ENCODE measurements around the gene TET1. TPM values are rescaled to one million over a fixed set of nuclear protein-coding genes. Genes with fewer than 3 reads are reported as not detected.
"Not testable (repeated sequence)": the region's sequence is repeated elsewhere in the genome, so short reads cannot be mapped to it uniquely, and the experiment has no call there.

The TET1 gene
- under 1 TPM; 0.48 to 0.57 TPM for total RNA-seq

DNA sequence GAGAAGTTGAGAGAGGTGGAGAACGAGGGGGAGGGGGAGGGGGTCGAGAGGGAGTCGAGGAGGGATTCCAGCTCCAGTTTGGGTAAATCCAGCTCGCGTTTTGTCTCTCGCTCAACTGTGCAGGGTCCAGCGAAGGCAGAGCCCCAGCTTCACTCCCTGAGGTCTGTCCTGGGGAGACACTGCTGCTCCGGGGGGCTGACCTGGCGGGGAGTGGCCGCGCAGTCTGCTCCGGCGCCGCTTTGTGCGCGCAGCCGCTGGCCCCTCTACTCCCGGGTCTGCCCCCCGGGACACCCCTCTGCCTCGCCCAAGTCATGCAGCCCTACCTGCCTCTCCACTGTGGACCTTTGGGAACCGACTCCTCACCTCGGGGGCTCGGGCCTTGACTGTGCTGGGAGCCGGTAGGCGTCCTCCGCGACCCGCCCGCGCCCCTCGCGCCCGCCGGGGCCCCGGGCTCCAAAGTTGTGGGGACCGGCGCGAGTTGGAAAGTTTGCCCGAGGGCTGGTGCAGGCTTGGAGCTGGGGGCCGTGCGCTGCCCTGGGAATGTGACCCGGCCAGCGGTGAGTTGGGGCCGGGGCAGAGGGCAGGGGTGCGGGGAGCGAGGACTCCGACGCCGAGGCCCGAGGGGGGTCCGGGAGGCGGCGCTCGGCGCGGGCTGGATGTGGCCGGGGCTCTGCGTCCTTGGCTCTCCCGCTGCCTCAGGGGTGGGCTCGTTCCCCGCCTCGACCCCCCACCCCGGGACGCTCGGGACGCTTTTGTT is at the start of gene TET1:
Gene TET1, plus strand, starts transcription at position 152 of the 757 bp plus-strand sequence. CDS start 12,002 bp downstream, outside the sequence.
- intact Hi-C loops (cut with micrococcal nuclease), result loop anchor here (1.0 kb wide), 1 partner anchor 40 kb away; no protein-coding TSS in a partner anchor
- CTCF ChIA-PET, result interaction anchor here (1.6 kb wide), 1 partner anchor 10 kb away, joined by 6 read pairs; no protein-coding TSS in a partner anchor
- Mint-ChIP-seq H3K4me1 (ENCODE audit: low read depth) (peaks cover 21% of the 10 kb centered on the region), H3K27me3 (ENCODE audit: low read depth) (peaks cover 41% of the 10 kb centered on the region), H3K27ac (no peak within 1 kb of the TSS), H3K36me3 (ENCODE audit: low read depth) (no peaks in the 10 kb centered on the region), H3K4me3 (peak within 1 kb of the TSS; percentile 67), H3K9me3 (no peaks in the 10 kb centered on the region)
- peak; percentile 26 for DNase-seq

DNA sequence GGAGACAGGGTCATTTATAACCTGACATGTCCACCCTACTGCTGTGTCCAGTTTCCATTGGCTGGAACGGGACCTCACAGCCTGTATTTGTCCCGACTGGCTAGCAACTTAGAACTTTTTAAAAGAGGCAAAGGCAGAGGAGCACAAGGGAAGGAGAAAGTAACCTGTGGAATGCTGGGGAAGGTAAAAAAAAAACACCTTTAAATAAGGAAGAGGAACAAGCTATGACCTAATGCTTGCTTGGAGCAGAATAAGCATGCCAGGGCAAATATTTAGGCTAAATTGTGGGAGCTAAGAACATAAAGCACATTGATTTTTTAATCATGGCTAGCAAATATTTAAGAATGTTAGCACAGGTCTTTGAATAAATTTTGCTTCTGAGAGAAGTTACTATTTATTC is 43.9 kb upstream of the TET1 start:
- H3K27ac Mint-ChIP-seq; CTCF ChIA-PET; H3K4me1 Mint-ChIP-seq (ENCODE audit: low read depth); H3K4me3 Mint-ChIP-seq; H3K9me3 Mint-ChIP-seq; H3K27me3 Mint-ChIP-seq (ENCODE audit: low read depth); intact Hi-C loops (cut with micrococcal nuclease); DNase-seq; H3K36me3 Mint-ChIP-seq (ENCODE audit: low read depth): not testable (repeated sequence)

DNA sequence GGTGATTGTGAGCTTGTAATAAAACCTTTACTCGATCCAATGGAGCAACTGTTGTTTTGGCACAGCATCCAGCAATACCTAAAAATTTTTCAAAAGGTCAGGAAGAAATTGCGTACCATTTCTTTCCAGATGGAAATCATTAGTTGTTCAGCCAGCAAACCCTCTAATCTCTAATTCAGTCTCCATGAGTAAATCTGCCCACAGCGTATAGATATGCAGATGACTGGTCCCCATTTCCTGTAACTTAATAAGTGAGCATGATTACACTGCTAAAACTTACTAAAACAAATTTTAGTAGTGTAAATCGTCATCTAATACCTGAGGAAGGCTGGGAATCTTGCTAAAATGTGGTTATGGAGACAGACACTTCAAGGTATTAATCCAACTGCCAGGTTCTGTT is 43.4 kb upstream of the TET1 start:
- Mint-ChIP-seq H3K4me1 (ENCODE audit: low read depth) (no peaks in the 10 kb centered on the region), H3K36me3 (ENCODE audit: low read depth) (peaks cover 9% of the 10 kb centered on the region), H3K9me3 (no peaks in the 10 kb centered on the region), H3K27me3 (ENCODE audit: low read depth) (no peaks in the 10 kb centered on the region), H3K27ac (no peak overlapping the region), H3K4me3 (no peak overlapping the region)
- CTCF ChIA-PET, result no interaction called here
- DNase-seq, result no peak
- intact Hi-C loops (cut with micrococcal nuclease), result no loop called here

DNA sequence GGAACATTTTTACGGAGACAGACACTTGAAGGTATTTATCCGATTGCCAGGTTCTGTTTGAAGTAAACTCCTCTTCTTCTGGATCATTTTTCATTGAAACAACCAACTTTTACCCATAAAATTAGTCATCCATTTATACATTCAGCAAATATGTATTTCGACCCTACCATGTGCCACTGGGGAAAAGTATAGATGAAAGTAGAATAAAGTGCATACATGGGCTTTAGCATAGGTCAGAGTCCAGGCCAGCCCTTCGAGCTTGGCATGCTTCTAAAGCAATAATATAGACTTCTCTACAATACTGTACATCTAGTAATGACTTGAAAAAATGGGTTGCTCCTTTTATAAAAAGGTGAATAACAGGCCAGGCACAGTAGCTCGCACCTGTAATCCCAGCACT is 42.9 kb upstream of the TET1 start:
- Mint-ChIP-seq H3K9me3 (no peaks in the 10 kb centered on the region), H3K4me3 (no peak overlapping the region), H3K4me1 (ENCODE audit: low read depth) (no peaks in the 10 kb centered on the region), H3K27ac (no peak overlapping the region), H3K36me3 (ENCODE audit: low read depth) (peaks cover 12% of the 10 kb centered on the region), H3K27me3 (ENCODE audit: low read depth) (no peaks in the 10 kb centered on the region)
- CTCF ChIA-PET, result no interaction called here
- DNase-seq, result no peak
- intact Hi-C loops (cut with micrococcal nuclease), result no loop called here

DNA sequence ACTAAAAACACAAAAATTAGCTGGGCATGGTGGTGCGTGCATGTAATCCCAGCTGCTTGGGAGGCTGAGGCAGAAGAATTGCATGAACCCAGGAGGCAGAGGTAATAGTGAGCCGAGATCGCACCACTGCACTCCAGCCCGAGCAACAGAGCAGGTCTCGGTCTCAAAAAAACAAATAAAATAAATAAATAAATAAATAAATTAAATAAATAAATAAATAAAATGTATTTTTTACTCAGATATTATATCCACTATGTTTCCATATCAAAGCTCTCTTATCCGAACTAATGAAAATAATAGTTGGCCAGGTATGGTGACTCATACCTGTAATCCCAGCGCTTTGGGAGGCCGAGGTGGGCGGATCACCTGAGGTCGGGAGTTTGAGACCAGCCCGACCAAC is 41.5 kb upstream of the TET1 start:
- H3K9me3 Mint-ChIP-seq; H3K4me1 Mint-ChIP-seq (ENCODE audit: low read depth); DNase-seq; H3K4me3 Mint-ChIP-seq; H3K27ac Mint-ChIP-seq; H3K27me3 Mint-ChIP-seq (ENCODE audit: low read depth); intact Hi-C loops (cut with micrococcal nuclease): not testable (repeated sequence)
- CTCF ChIA-PET, result interaction anchor here (0.6 to 0.7 kb wide), 2 partner anchors 37 to 436 kb away, joined by 4 to 5 read pairs; no protein-coding TSS in a partner anchor
- H3K36me3 Mint-ChIP-seq (ENCODE audit: low read depth), result peaks cover 12% of the 10 kb centered on the region

DNA sequence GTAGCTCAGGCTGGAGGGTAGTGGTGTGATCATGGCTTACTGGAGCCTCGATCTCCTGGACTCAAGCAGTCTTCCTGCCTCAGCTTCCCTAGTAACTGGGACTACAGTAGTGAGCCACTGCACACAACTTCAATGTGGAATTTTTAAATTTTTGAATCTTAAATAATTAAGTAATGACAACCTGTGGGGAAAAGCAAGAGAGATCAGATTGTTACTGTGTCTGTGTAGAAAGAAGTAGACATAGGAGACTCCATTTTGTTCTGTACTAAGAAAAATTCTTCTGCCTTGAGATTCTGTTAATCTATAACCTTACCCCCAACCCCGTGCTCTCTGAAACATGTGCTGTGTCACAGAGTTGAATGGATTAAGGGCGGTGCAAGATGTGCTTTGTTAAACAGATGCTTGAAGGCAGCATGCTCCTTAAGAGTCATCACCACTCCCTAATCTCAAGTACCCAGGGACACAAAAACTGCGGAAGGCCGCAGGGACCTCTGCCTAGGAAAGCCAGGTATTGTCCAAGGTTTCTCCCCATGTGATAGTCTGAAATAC is 34.6 kb upstream of the TET1 start:
- H3K4me3 Mint-ChIP-seq; H3K27me3 Mint-ChIP-seq (ENCODE audit: low read depth); H3K4me1 Mint-ChIP-seq (ENCODE audit: low read depth); CTCF ChIA-PET; H3K9me3 Mint-ChIP-seq; H3K36me3 Mint-ChIP-seq (ENCODE audit: low read depth); DNase-seq; H3K27ac Mint-ChIP-seq: not testable (repeated sequence)
- intact Hi-C loops (cut with micrococcal nuclease), result loop anchor here (2.0 kb wide), 1 partner anchor 193 kb away; the partner anchor contains the start of genes HNRNPH3 and PBLD

DNA sequence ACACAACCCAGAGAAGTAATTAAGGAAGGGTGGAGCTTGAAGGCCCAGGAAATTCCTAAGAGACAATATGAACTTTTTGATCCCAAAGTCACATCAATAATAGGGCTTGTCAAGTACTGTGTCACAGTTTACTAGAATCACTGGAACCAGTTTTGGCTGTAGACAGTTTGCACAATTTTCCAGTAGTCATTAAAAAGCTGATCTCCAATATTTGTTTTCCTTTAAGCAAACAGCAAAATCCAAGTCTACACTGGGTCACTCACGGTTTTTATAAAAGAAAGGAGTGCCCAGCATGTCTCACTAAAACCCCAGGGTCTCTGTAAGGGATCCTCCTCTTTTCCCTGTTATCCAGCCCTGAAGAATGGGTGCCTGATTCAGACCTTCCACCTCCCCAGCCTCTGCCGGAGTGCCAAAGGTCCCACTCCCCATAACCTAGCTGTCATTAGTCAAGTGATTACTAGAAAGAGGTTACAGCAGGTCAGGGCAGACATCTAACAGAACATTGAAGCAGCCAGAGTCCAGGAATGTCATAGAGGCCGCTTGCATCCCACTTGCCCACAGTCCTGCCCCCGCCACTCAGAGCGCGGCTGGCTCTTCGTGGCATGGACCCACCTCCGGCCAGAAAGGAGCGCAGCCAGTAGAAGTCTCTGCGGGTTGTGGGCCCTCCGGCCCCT is 33.4 kb upstream of the TET1 start:
- Mint-ChIP-seq H3K4me1 (ENCODE audit: low read depth) (peaks cover 5% of the 10 kb centered on the region), H3K36me3 (ENCODE audit: low read depth) (peaks cover 4% of the 10 kb centered on the region), H3K9me3 (no peaks in the 10 kb centered on the region), H3K27me3 (ENCODE audit: low read depth) (no peaks in the 10 kb centered on the region), H3K27ac (peak overlapping the region; percentile 87), H3K4me3 (peak overlapping the region; percentile 93)
- no peak for DNase-seq
- CTCF ChIA-PET, result no interaction called here
- intact Hi-C loops (cut with micrococcal nuclease), result loop anchor here (1.0 to 2.0 kb wide), 8 partner anchors 37 to 451 kb away; partner anchors contain the start of genes CCAR1, DDX50, DNA2 and HERC4

DNA sequence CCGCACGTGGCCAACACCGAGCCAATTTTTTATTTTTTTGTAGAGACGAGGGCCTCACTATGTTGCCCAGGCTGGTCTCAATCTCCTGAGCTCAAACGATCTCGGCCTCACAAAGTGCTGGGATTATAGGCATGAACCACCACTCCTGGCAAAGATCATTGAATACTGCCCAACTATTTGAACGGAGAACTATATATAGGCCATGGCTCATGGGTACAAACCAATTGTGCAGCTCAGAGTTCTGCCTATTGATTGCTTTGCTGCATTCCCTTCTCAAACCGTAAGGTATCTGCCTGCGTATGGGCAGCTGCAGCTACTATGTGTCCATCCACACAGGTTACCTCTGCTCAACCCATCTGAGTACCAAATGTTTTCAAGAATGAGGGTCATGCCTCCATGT is 23.2 kb upstream of the TET1 start:
- no peak overlapping the region for H3K27ac Mint-ChIP-seq
- H3K4me3 Mint-ChIP-seq, result no peak overlapping the region
- no peaks in the 10 kb centered on the region for H3K9me3 Mint-ChIP-seq
- no peak for DNase-seq
- intact Hi-C loops (cut with micrococcal nuclease), result no loop called here
- H3K27me3 Mint-ChIP-seq (ENCODE audit: low read depth), result no peaks in the 10 kb centered on the region
- H3K4me1 Mint-ChIP-seq (ENCODE audit: low read depth), result no peaks in the 10 kb centered on the region
- CTCF ChIA-PET, result no interaction called here
- no peaks in the 10 kb centered on the region for H3K36me3 Mint-ChIP-seq (ENCODE audit: low read depth)

DNA sequence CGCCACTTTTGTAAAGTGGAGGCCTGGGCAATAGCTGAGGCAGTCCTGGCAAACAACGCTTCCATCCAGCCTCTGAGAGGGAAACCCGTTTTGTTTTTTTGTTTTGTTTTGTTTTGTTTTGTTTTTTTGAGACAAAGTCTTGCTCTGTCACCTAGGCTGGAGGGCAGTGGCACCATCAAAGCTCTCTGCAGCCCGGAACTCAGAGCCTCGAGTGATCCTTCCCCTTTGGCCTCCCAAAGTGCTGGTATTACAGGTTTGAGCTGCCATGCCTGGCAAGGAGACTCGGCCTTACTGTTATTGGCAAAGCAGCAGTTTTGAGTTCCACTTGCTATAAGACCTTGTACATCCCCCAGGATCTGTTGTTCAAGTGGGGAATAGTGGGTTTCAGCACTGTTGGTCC is 22.3 kb upstream of the TET1 start:
- Mint-ChIP-seq H3K36me3 (ENCODE audit: low read depth) (no peaks in the 10 kb centered on the region), H3K27me3 (ENCODE audit: low read depth) (no peaks in the 10 kb centered on the region), H3K4me3 (no peak overlapping the region), H3K27ac (no peak overlapping the region), H3K9me3 (no peaks in the 10 kb centered on the region), H3K4me1 (ENCODE audit: low read depth) (no peaks in the 10 kb centered on the region)
- CTCF ChIA-PET, result no interaction called here
- intact Hi-C loops (cut with micrococcal nuclease), result no loop called here
- DNase-seq, result no peak

DNA sequence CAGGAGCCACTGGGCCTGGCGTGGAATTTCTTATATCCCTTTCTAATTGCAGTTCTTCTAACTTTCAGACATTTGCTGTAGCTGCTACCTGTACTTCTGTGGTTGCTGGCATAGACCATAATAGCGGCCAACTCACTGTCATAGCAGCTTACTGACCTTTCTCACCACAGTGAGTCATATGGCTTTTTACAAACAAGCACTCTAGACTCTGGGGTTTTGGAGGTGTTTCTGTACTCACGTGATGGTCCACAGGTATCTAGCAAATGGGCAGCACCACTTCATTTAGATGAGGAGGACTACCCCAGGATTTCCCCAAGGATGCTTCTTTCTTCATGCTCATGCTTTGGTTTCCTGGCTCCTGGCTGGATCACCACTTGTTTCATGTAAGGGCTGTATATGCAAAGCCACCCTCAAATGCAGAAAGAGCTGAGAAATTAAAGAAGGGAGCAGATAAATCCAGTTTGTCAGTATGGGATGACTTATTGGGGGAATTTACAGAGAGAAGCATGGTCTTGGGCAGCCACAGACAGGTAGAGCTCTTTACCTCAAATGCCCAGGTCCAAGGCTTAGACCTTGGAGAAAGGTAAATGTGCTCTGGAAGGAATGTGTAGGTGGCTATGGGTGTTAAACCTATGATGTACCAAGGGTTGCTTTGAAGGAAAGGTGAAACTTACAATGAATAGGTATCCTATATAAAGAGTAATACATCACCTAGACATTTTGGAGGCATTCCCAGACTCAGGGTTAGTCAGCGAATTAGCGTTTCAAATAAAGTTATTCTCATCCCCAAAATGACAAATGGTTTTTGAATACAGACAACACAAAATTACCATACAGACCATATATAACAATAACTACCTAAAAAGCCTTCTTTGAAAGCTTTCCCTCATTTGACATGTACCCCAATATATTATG is 16.9 kb upstream of the TET1 start:
- CTCF ChIA-PET, result no interaction called here
- no peaks in the 10 kb centered on the region for H3K27me3 Mint-ChIP-seq (ENCODE audit: low read depth)
- no peaks in the 10 kb centered on the region for H3K4me1 Mint-ChIP-seq (ENCODE audit: low read depth)
- no peak for DNase-seq
- intact Hi-C loops (cut with micrococcal nuclease), result no loop called here
- H3K27ac Mint-ChIP-seq, result no peak overlapping the region
- H3K36me3 Mint-ChIP-seq (ENCODE audit: low read depth), result no peaks in the 10 kb centered on the region
- no peaks in the 10 kb centered on the region for H3K9me3 Mint-ChIP-seq
- H3K4me3 Mint-ChIP-seq, result no peak overlapping the region

DNA sequence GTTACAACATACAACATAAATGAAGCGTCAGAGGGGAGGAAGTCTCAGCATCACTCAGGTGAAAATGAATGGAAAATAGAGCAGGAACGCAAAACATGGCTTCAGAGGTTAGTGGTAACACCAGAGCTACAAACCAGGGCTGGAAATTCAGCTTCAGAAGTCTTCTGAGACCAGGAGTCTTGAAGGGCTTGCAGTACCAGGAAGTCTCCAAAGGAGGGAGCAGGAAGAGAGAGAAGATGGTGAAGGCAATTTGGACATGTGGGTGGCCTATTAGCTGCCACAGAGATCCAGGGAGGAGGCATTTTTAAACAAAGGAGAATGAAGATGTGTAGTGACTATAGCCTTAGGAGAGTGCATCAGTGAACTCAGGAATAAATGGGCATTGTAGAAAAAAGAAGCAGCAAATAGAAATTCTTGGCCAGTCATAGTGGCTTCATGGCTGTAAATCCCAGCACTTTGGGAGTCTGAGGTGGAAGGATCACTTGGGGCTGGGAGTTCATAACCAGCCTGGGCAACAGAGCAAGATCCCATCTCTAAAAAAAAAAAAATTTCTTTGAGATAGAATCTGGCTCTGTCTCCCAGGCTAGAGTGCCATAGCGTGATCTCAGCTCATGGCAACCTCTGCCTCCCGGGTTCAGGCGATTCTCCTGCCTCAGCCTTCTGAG is 9.3 kb upstream of the TET1 start:
- intact Hi-C loops (cut with micrococcal nuclease), result loop anchor here (1.0 to 5.0 kb wide), 3 partner anchors 170 to 346 kb away; partner anchors contain the start of genes CCAR1 and STOX1
- H3K36me3 Mint-ChIP-seq (ENCODE audit: low read depth), result no peaks in the 10 kb centered on the region
- H3K27ac Mint-ChIP-seq, result no peak overlapping the region
- no peaks in the 10 kb centered on the region for H3K4me1 Mint-ChIP-seq (ENCODE audit: low read depth)
- CTCF ChIA-PET, result interaction anchor here (0.5 to 1.9 kb wide), 27 partner anchors 9 to 860 kb away, joined by 3 to 7 read pairs (median 3); partner anchors contain the start of gene TET1
- H3K4me3 Mint-ChIP-seq, result no peak overlapping the region
- peak; percentile 69 for DNase-seq
- H3K9me3 Mint-ChIP-seq, result no peaks in the 10 kb centered on the region
- no peaks in the 10 kb centered on the region for H3K27me3 Mint-ChIP-seq (ENCODE audit: low read depth)
